Measurements from ENCODE around the gene LCN15. TPM values are rescaled to one million over a fixed set of nuclear protein-coding genes. Genes with fewer than 3 reads are reported as not detected.

The LCN15 gene
- total RNA-seq, 2 experiments from 2014 or later = not detected

- Histone ChIP-seq H3K36me3 (ENCODE audit: insufficient read depth, low read length) (no peaks in the 10 kb centered on the region), H3K27ac (ENCODE audit: low read depth in 1 of 2, low read length in 2 of 2) (no peak overlapping the region), H3K9me3 (ENCODE audit: control insufficient read depth in 1 of 2, insufficient read depth in 1 of 2, low read length in 2 of 2) (peaks cover 0 to 33% of the 10 kb centered on the region in 2 experiments), H3K27me3 (ENCODE audit: control insufficient read depth in 1 of 2, insufficient read depth in 2 of 2, low read length in 2 of 2) (peaks cover 3 to 8% of the 10 kb centered on the region in 2 experiments), H3K4me1 (ENCODE audit: insufficient read depth, low read length) (no peaks in the 10 kb centered on the region), H3K4me3 (ENCODE audit: low read length) (no peak overlapping the region)
- ChIA-PET POLR2A (no interaction called here), CTCF (no interaction called here)
- Mint-ChIP-seq H3K9me3 (no peaks in the 10 kb centered on the region), H3K27me3 (peaks cover 22% of the 10 kb centered on the region), H3K4me3 (no peak overlapping the region), H3K27ac (no peak overlapping the region), H3K4me1 (ENCODE audit: low read depth) (no peaks in the 10 kb centered on the region), H3K36me3 (ENCODE audit: low read depth) (no peaks in the 10 kb centered on the region)
- TF ChIP-seq, protein P1, sequence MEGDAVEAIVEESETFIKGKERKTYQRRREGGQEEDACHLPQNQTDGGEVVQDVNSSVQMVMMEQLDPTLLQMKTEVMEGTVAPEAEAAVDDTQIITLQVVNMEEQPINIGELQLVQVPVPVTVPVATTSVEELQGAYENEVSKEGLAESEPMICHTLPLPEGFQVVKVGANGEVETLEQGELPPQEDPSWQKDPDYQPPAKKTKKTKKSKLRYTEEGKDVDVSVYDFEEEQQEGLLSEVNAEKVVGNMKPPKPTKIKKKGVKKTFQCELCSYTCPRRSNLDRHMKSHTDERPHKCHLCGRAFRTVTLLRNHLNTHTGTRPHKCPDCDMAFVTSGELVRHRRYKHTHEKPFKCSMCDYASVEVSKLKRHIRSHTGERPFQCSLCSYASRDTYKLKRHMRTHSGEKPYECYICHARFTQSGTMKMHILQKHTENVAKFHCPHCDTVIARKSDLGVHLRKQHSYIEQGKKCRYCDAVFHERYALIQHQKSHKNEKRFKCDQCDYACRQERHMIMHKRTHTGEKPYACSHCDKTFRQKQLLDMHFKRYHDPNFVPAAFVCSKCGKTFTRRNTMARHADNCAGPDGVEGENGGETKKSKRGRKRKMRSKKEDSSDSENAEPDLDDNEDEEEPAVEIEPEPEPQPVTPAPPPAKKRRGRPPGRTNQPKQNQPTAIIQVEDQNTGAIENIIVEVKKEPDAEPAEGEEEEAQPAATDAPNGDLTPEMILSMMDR (IDR thresholded peaks at IDR 0.05) = no peak
- peak in 1 of 14 experiments; percentile 16 for DNase-seq
- ATAC-seq (ENCODE audit: poor library complexity) = no peak
- intact Hi-C loops (cut with DNase I, micrococcal nuclease) = no loop called here
Measured at GRCh38 chr9:136759436-136760325, 4.6 kb downstream of the LCN15 start.

DNA sequence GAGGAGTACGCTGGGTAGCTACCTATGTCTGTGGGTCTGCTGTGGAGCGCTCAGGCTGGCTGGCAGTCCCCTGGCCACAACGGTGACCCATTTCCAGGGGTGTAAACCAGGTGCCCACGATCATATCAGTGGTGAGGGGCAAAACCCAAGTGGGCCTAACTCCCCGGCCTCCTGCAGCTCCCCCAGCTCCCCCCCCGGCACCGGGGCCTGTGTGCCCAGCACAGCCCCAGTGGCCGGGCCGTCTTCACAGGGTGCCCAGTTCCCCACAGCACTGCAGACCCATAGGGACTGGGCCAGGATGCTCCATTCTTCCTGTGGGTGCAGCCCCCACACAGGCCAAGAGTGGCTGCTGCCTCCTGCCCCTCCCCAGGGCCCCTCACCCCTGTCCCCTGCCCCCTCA lies 5.3 kb downstream of the LCN15 start:
- H3K4me3 Mint-ChIP-seq = no peak overlapping the region
- intact Hi-C loops (cut with DNase I, micrococcal nuclease) = no loop called here
- POLR2A ChIA-PET = no interaction called here

DNA sequence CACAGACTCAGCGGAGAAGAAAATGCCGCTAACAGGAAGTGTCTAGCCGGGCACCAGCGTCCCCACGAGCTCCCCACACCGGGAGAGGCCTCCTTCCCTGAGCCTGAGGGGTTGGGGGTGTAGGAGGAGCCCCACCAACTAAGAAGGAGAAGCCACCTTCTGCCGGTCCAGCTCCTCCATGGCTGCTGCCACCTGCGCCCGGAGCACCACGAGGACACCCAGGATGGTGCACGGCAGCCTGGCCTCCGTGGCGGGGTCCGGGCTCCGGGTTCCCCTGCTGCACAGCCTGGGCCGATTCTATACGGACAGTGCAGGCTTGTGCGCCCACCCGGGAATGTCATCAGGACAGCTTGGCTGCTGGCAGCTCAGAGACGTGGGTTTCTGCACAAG lies 6.6 kb downstream of the LCN15 start:
- Mint-ChIP-seq H3K9me3 (no peaks in the 10 kb centered on the region), H3K4me1 (ENCODE audit: low read depth) (no peaks in the 10 kb centered on the region), H3K36me3 (ENCODE audit: low read depth) (no peaks in the 10 kb centered on the region), H3K4me3 (no peak overlapping the region), H3K27me3 (peaks cover 24% of the 10 kb centered on the region), H3K27ac (no peak overlapping the region)
- CTCF ChIA-PET = interaction anchor here (1.2 kb wide), 1 partner anchor 271 kb away, joined by 3 read pairs; no protein-coding TSS in a partner anchor
- no peak for ATAC-seq (ENCODE audit: poor library complexity)
- peak in 2 of 14 experiments; percentile 2 to 14 for DNase-seq
- H3K4me1 ChIP-seq (ENCODE audit: insufficient read depth, low read length) = no peaks in the 10 kb centered on the region
- H3K36me3 ChIP-seq (ENCODE audit: insufficient read depth, low read length) = no peaks in the 10 kb centered on the region
- intact Hi-C loops (cut with DNase I, micrococcal nuclease) = no loop called here
- no peak overlapping the region for H3K27ac ChIP-seq (ENCODE audit: low read depth in 1 of 2, low read length in 2 of 2)
- H3K9me3 ChIP-seq (ENCODE audit: control insufficient read depth in 1 of 2, insufficient read depth in 1 of 2, low read length in 2 of 2) = peaks cover 4 to 51% of the 10 kb centered on the region in 2 experiments
- H3K4me3 ChIP-seq (ENCODE audit: low read length) = no peak overlapping the region
- TF ChIP-seq, protein P1 (IDR thresholded peaks at IDR 0.05) = no peak
- POLR2A ChIA-PET = no interaction called here
- H3K27me3 ChIP-seq (ENCODE audit: control insufficient read depth in 1 of 2, insufficient read depth in 2 of 2, low read length in 2 of 2) = peaks cover 0 to 3% of the 10 kb centered on the region in 2 experiments

More for the DNA sequence above, 5.3 kb downstream of the LCN15 start:
- peaks cover 0 to 8% of the 10 kb centered on the region in 2 experiments for H3K27me3 ChIP-seq (ENCODE audit: control insufficient read depth in 1 of 2, insufficient read depth in 2 of 2, low read length in 2 of 2)
- H3K4me1 ChIP-seq (ENCODE audit: insufficient read depth, low read length) = no peaks in the 10 kb centered on the region
- H3K4me1 Mint-ChIP-seq (ENCODE audit: low read depth) = no peaks in the 10 kb centered on the region
- no peak overlapping the region for H3K4me3 ChIP-seq (ENCODE audit: low read length)
- H3K27me3 Mint-ChIP-seq = peaks cover 22% of the 10 kb centered on the region
- DNase-seq (no peak), ATAC-seq (ENCODE audit: poor library complexity) (no peak)
- no peak overlapping the region for H3K27ac ChIP-seq (ENCODE audit: low read depth in 1 of 2, low read length in 2 of 2)
- no peaks in the 10 kb centered on the region for H3K36me3 Mint-ChIP-seq (ENCODE audit: low read depth)
- H3K9me3 Mint-ChIP-seq = no peaks in the 10 kb centered on the region
- CTCF ChIA-PET = interaction anchor here (0.7 kb wide), 1 partner anchor 102 kb away, joined by 3 read pairs; no protein-coding TSS in a partner anchor
- no peaks in the 10 kb centered on the region for H3K36me3 ChIP-seq (ENCODE audit: insufficient read depth, low read length)
- TF ChIP-seq, protein P1 (IDR thresholded peaks at IDR 0.05) = no peak
- H3K9me3 ChIP-seq (ENCODE audit: control insufficient read depth in 1 of 2, insufficient read depth in 1 of 2, low read length in 2 of 2) = peaks cover 0 to 39% of the 10 kb centered on the region in 2 experiments
- H3K27ac Mint-ChIP-seq = no peak overlapping the region
